ENCODE data around the gene VPS13D. TPM values are rescaled to one million over a fixed set of nuclear protein-coding genes. Genes with fewer than 3 reads are reported as not detected.

Gene VPS13D
- total RNA-seq, 1 experiment from 2014 or later, result 20.2 TPM

- H4K91ac ChIP-seq (ENCODE audit: insufficient read length, low read depth, low read length), result no peak overlapping the region
- H3K9me3 ChIP-seq (ENCODE audit: control insufficient read depth, low read depth, low read length), result no peaks in the 10 kb centered on the region
- no peak overlapping the region for H2BK120ac ChIP-seq (ENCODE audit: low read depth, low read length, poor library complexity, severe bottlenecking)
- no peak overlapping the region for H2AK5ac ChIP-seq (ENCODE audit: insufficient read length, low read length)
- no peaks in the 10 kb centered on the region for H3K4me1 ChIP-seq (ENCODE audit: insufficient read depth, low read length)
- Mint-ChIP-seq H3K36me3 (ENCODE audit: insufficient read depth in 1 of 3, low read depth in 3 of 3) (no peaks in the 10 kb centered on the region), H3K4me3 (no peak overlapping the region), H3K27ac (no peak overlapping the region; a peak in 1 of 7 replicates), H3K27me3 (ENCODE audit: low read depth) (no peaks in the 10 kb centered on the region; the same call in 1 of the 2 replicates), H3K4me1 (peaks cover 0 to 16% of the 10 kb centered on the region in 2 experiments; a peak in 2 of 4 replicates), H3K9me3 (no peaks in the 10 kb centered on the region)
- H4K8ac ChIP-seq (replicated peaks; ENCODE audit: insufficient read length, low read depth, low read length), result no peak overlapping the region
- no CpG with 5 or more reads among the region's 1 CpG for WGBS (ENCODE audit: extremely low coverage, insufficient read length, low lambda C conversion rate)
- no peak overlapping the region for H2BK5ac ChIP-seq (ENCODE audit: insufficient read length, low read length)
- H3K23ac ChIP-seq (ENCODE audit: insufficient read length, low read depth, low read length), result no peak overlapping the region
- H3K79me1 ChIP-seq (ENCODE audit: insufficient read depth, low read depth, low read length, poor library complexity, severe bottlenecking), result no peaks in the 10 kb centered on the region
- no peak overlapping the region for H2AFZ ChIP-seq (ENCODE audit: low read length)
- no peak overlapping the region for H2BK15ac ChIP-seq (ENCODE audit: low read depth, low read length)
- H3K14ac ChIP-seq (ENCODE audit: insufficient read depth, low read length), result no peak overlapping the region
- no peaks in the 10 kb centered on the region for H3K79me2 ChIP-seq (ENCODE audit: insufficient read depth, low read length)
- H3T11ph ChIP-seq (ENCODE audit: low read length), result no peak overlapping the region
- DNase-seq, result no peak
- no peak overlapping the region for H2BK12ac ChIP-seq (ENCODE audit: insufficient read length, low read depth, low read length)
- no peak overlapping the region for H3K18ac ChIP-seq (ENCODE audit: insufficient read length, low read depth, low read length)
- H3K9ac ChIP-seq (ENCODE audit: extremely low read depth, insufficient read length, low read length), result no peak overlapping the region
- H3K4me2 ChIP-seq (ENCODE audit: insufficient read depth, insufficient read length, low read length), result no peak overlapping the region
- no peak for TF ChIP-seq CTCF (conservative IDR thresholded peaks at IDR 0.05)
- no peak overlapping the region for H3K27ac ChIP-seq (ENCODE audit: insufficient read length, low read depth, low read length)
- H3K4ac ChIP-seq (ENCODE audit: low read depth, low read length), result no peak overlapping the region
- H3K56ac ChIP-seq (ENCODE audit: insufficient read length, low read depth, low read length), result no peak overlapping the region
- H3K23me2 ChIP-seq (ENCODE audit: insufficient read length, low read depth, low read length, poor library complexity, severe bottlenecking), result no peaks in the 10 kb centered on the region
- H4K20me1 ChIP-seq (ENCODE audit: control insufficient read depth, insufficient read depth, insufficient read length), result no peaks in the 10 kb centered on the region
- H2BK20ac ChIP-seq (ENCODE audit: low read depth, low read length, poor library complexity, severe bottlenecking), result no peak overlapping the region
- H3K27me3 ChIP-seq (ENCODE audit: insufficient read depth, low read length), result no peaks in the 10 kb centered on the region
- H4K5ac ChIP-seq (ENCODE audit: insufficient read length, low read depth, low read length), result no peak overlapping the region
Measured at GRCh38 chr1:12536023-12536639, 306.3 kb downstream of the VPS13D start.

Data from H9 (cell line).